Keratinocyte (primary cell): Measurements from ENCODE around the gene IL31RA.

Experiments used
- EZH2 ChIP-seq: IDR thresholded peaks from one replicate; pipeline ENCODE4 v1.6.1; 2012; ENCODE audit warnings: inconsistent platforms, mild to moderate bottlenecking, low read length, moderate library complexity
- TF ChIP-seq, protein P1 (sequence below), 3 experiments: IDR thresholded peaks in 1 of 3; conservative IDR thresholded peaks in 1 of 3; optimal IDR thresholded peaks in 1 of 3; 2 replicates in 2 of 3; 3 replicates in 1 of 3; pipeline versions ENCODE3 to v1.5.1; 2011; ENCODE audit warnings: low read length in 3 of 3, mild to moderate bottlenecking in 3 of 3, moderate library complexity in 2 of 3, control low read depth in 1 of 3, inconsistent platforms in 1 of 3; ENCODE audit not compliant: insufficient read depth in 2 of 3; ENCODE audit errors: extremely low read depth in 1 of 3

DNA sequence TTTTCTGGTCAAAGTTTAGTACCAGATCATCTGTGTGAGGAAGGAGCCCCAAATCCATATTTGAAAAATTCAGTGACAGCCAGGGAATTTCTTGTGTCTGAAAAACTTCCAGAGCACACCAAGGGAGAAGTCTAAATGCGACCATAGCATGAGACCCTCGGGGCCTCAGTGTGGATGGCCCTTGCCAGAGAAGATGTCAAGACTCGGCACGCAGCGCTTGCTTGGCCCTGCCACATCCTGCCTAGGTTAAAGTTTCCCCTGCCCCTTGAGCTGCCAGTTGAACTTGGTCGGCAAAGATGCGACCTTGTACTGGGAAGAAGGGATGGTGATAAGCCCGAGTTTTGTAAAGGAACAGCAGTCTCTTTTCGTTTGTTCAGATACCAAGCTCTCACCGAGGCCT lies 65.8 kb downstream of the IL31RA start:
- TF ChIP-seq, protein P1, sequence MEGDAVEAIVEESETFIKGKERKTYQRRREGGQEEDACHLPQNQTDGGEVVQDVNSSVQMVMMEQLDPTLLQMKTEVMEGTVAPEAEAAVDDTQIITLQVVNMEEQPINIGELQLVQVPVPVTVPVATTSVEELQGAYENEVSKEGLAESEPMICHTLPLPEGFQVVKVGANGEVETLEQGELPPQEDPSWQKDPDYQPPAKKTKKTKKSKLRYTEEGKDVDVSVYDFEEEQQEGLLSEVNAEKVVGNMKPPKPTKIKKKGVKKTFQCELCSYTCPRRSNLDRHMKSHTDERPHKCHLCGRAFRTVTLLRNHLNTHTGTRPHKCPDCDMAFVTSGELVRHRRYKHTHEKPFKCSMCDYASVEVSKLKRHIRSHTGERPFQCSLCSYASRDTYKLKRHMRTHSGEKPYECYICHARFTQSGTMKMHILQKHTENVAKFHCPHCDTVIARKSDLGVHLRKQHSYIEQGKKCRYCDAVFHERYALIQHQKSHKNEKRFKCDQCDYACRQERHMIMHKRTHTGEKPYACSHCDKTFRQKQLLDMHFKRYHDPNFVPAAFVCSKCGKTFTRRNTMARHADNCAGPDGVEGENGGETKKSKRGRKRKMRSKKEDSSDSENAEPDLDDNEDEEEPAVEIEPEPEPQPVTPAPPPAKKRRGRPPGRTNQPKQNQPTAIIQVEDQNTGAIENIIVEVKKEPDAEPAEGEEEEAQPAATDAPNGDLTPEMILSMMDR (optimal IDR thresholded peaks at IDR 0.05 in 1 of 3, IDR thresholded peaks at IDR 0.05 in 1 of 3, conservative IDR thresholded peaks at IDR 0.05 in 1 of 3; ENCODE audit: extremely low read depth in 1 of 3, insufficient read depth in 2 of 3, low read length in 3 of 3): no peak
- no peak for TF ChIP-seq EZH2
